GM21390 (cell line): ENCODE measurements around the gene SLC7A5.
"Not testable (repeated sequence)": the region's sequence is repeated elsewhere in the genome, so short reads cannot be mapped to it uniquely, and the experiment has no call there.

Experiments
- ATAC-seq: cut with Tn5 transposase; IDR thresholded peaks from one replicate; pipeline ENCODE4 v1.9.1; 2021; ENCODE audit not compliant: unreplicated experiment

SLC7A5 gene

DNA sequence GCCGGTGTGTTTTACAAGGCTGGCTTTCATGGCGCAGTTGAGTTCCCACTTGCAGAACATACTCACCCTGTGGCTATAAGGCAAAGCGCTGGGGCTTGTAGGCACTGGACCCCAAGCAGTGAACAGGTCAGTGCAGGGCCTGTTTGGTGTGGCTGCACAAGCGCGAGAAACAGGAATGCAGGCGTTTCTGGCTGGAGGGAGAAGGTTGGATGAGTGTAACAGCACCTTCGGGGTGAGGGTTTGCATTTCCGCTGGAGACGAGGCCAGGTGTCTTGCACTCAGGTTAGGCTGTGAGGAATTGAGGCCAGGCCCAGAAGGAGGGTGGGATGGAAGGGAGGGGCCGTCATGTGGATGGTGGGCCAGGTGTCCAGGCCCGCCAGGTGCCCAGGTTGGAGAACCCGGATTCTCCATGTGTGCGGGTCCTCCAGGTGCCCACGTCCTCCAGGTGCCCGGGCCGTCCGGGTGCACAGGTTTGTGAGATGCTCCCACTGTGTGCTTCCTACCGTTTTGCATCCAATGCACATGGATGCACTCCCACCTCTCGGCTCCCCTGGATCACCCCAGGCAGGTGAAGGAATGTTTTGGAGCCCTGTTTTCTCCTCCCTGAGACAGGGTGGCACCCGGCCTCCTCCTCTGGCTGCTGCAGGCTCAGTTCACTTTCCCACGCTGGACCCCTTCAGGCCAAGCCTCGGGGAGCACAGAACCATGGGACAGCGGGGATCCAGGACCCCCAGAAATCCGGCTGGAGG, 46.0 kb downstream of the SLC7A5 start:
- no peak for ATAC-seq

DNA sequence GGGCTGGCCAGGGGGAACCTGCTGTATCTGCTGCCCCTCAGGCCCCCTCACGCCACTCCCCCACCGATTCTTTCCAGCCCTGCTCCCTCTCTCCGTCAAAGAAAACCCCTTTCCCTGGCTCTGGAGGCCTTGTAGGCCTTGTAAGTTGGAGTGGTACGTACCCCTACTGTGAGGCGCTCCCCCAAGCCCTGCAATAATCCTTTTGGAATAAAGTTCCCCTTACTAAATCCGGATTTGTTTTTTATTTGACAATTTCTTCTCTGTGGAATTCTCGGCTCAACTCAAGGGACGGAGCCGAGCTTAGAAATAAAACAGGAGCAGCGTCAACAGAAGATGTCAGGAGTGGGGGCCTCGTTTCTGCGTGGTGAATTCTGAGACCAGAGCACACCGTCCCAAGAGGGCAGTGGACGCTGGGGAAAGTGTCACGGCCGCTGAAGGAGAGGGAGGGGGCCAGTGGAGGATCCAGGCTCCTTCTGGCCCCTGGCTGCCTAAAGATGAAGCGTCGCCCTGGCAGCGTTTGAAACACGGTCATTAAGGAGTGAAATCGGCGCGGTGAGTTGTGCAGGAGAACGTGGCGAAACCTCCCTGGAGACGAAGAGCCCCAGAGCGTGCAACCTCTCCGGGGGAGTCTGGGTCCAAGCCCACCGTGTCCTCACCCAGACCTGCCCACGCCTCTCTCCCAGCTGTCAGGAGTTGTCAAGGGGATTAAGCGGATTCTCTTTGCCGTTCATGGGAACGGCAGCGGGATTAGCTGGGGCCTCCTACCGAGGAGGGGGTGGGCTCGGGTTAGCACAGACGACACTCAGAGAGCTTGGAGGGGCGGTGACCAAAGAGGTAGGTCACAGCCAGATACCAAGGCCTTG, 47.0 kb downstream of the SLC7A5 start:
- ATAC-seq, result no peak

DNA sequence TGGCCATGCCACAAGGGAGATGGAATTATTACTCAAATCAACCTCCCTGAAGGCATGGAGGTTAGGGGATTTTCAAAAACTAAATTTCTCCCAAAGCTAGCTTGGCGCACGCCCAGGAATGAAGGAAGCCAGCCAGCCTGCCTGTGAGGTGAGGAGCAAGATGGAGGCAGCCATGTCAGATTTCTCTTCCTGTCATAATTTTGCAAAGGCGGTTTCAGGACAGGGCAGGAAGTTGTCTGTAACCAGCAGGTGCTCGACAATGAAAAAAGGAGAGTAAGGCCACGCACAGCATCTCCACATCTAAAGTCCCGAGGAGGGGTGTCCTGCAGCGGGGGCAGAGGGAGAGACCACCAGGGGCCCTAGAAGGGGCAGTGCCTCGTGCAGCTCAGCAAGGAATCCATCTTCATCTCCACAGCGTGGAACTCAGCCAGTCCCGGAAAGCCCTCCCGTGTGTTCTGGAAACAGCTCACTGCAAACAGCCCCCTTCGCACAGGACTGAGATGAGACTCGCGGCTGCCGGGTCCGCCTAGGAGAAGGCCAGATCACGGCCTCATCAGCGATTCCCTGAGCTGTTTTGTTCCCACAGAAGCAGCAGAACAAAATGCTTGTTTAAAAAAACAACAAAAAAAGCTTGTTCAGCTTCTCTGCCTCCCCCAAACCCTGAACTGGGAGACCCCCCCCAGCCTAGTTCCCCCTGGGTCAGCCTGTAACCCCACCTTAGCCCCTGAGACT, 47.8 kb downstream of the SLC7A5 start:
- ATAC-seq, result no peak

DNA sequence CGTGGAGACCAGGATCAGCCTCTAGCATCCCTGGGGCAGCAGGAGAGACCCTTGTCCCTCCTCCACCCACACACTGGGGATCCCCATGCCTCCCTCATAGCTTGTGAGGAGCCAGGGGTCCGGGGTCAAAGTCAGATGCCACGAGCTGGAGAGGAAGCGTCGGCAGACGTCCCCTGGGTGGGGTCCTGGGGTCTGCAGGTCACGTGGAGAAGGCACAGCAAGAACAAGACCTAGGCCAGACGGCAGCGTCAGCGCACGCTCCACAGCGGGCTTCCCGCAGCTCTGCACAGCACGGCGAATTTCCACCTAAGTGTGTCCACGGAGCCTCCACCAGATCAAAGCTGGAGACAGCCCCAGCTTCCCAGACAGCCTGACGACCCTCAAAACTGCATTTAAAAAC, 49.3 kb downstream of the SLC7A5 start:
- no peak for ATAC-seq

DNA sequence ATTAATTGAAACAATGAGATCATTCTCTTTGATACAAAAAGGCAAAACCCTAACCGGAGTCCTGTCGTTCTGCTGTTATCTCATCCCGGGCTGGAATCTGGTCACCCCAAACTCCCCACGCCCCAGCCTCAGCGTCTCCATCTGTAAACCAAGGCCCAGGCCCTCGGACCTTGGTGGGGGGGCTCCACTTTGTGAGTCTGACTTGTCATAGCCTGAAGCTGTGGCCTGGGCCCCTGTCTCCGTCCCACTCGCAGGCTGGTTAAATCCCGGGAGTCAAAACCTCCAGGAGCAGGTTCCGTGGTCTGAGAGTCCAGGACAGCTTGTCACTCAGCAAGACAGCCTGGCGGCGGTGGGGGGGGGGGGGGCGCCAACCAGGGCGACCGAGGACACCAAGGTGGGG, 50.0 kb downstream of the SLC7A5 start:
- ATAC-seq, result no peak

DNA sequence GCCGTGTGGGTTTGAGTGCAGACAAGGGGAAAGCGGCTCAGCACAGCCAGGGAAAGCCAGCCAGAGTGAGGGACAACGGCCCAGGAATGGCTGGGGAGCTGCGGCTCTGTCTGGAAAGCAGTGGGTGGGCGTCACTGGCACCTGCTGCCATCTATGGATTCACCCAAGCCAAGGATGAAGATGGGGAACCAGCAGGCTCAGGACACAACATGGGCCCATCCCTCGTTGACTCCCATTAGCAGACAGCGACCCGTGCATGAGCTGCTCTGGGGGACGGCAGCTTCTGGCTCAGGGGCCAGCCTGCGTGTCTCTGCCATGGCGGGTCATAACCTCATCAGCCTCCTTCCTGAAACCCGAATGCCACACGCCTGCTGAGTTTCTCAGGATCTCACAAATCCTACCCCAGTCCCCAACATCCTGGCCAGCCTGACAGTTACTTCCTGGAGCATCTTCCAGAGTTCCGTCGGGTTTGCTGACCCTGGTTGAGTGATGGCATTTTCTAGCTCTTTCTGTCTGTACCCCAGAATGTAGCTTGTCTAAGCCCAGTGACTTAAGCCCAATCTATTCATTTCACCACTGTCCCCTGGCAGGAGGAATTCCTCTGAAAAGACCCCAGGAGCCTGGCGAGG, 50.7 kb downstream of the SLC7A5 start:
- no peak for ATAC-seq

DNA sequence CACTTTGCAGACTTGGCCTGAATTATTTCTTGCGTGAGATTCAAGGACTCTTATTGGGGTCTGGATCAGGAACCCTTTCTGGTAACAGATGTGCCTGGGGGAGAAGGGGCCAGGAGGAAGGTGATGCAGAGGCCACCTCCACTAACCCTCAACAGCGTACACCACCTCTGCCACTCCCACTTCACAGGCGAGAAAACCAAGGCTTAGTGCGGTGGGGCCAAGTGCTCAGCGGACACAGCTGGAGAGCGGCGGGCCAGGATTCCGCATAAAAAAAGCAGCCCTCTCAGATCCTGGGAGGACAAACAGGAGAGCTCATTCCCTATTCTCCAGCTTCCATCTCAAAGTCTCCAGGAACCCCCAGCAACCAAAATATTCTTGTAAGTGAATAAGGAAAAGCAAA, 51.4 kb downstream of the SLC7A5 start:
- no peak for ATAC-seq

DNA sequence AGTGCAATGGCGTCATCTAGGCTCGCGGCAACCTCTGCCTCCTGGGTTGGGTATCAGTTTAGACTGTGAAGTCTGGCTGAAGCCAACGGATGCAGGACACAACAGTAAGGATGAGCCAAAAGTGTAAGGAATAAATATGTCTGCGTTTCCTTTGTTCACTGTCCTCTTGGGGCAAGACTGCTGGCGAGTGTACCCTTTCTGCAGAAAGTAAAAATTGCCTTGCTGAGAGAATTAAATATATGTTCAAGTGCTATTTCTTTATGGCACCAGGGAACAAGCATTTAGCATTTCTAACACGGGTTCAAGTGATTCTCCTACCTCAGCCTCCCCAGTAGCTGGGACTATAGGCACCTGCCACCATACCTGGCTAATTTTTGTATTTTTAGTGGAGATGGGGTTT, 51.9 kb downstream of the SLC7A5 start:
- ATAC-seq, result not testable (repeated sequence)

DNA sequence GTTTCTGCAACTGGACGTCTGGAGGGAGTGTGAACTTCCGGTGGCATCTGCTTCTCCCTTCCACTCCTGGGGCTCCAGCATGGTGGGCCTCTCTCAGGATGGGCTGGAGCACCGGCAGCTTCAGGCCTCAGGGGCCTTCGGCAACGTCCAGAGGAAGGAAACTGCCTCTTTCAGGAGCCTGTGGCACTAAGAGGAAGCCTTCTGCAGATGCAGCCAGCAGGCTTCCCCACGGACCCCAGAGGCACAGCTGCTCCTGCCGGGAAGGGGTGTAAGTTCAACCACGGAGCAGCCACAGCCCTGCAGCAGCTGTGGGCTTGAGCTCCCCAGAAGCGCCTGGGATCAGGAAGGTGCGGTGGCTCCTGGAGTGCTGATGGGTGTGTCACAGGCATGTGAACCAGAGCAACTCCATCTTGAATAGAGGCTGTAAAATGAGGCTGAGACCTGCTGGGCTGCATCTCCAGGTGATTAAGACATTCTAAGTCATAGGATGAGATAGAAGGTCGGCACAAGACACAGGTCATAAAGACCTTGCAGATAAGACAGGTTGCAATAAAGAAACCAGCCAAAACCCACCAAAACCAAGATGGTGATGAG, 52.7 kb downstream of the SLC7A5 start:
- no peak for ATAC-seq

DNA sequence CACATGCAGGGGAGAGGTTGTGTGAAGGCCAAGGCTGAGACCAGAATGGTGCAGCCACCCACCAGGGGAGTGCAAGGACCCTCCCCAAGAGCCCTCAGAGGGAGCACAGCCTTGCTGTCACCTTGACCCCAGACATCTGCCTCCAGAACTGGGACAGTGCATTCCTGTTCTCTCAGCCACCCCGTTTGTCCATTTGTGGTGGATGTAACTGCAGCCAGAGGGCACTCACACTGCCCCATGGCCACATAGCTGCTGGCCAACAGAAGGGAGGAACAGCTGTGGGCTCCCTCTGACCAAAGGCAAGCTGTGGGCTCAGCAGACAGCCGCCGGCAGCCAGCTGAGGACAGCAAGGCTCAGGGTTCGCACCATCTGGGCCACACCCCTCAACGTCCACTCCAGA, 53.7 kb downstream of the SLC7A5 start:
- ATAC-seq, result no peak

DNA sequence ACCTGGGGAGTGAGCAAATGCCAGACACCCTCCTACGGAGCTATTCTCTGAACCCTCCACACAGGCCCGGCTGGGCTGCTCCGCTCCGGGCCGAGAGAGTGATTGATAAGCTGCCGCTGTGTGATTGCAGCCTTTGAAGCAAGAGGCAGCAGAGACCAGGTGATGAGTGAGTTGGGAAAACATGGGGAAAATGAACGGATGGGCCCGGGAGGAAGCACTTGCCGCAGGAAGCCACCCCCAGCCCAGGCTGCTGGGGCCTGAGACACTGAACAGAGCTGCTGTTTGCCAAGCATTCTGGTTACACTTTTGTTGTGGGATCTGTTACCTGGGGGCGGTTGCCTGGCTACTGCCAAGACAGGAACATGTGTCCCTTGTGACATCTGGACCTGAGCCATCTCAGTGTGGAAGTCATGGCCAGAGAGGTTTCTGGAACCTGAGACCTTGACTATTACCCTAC, 57.1 kb downstream of the SLC7A5 start:
- no peak for ATAC-seq

DNA sequence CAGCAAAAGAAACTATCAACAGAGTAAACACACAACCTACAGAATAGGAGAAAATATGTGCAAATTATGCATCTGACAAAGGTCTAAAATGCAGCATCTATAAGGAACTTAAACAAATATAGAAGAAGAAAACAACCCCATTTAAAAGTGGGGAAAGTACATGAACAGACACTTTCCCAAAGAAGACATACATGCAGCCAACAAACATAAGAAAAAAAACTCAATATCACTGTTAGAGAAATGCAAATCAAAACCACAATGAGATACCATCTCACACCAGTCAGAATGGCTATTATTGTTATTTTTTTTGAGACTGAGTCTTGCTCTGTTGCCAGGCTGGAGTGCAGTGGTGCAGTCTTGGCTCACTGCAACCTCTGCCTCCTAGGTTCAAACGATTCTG, 57.9 kb downstream of the SLC7A5 start:
- not testable (repeated sequence) for ATAC-seq

DNA sequence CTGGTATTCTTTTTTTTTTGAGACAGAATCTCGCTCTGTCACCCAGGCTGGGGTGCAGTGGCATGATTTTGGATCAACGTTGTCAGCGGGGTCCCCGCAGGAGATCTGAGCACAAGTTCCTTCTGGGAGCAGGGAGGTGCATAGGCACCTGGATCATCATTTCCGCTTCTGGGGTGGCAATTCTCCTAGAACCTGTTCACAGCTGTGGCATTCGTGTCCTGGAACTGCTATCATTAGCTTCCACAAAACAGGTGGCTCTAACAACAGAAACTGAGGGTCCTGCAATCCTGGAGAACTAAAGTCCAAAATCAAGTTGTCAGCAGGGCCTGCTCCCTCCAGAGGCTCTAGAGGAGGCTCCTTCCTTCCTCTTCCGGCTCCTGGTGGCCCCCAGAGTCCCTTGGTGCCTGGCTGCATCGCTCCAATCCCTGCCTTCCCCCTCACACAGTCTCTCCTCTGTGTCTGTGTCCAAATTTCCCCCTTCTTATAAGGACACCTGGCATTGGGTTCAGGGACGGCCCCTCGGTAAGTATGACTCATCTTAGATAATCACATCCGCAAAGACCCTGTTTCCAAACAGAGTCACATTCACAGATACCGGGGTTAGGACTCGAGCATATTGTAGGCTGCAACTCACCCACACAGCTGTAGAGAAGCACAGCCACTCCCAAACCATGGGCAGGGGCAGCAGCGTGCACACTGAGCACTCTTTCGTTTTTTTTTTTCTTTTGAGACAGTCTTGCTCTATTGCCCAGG, 60.0 kb downstream of the SLC7A5 start:
- peak; percentile 53 for ATAC-seq

DNA sequence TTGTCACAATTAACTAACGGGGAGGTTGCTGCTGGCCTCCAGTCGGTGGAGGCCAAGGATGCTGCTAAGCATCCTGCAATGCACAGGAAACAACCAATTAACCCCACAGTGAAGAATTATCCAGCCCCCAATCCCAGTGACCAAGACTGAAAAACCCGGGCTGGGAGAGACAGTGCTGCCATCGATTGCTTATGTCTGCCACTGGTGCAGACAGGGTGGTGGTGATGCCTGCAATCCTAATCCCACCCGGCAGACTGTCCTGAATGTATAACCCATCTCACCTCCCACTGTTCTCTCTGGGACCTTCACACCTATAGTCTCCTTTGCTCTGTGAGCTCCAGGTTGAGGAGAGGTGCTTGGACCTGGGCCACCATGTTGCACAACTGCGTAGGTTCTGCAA, 61.2 kb downstream of the SLC7A5 start:
- ATAC-seq, result no peak

DNA sequence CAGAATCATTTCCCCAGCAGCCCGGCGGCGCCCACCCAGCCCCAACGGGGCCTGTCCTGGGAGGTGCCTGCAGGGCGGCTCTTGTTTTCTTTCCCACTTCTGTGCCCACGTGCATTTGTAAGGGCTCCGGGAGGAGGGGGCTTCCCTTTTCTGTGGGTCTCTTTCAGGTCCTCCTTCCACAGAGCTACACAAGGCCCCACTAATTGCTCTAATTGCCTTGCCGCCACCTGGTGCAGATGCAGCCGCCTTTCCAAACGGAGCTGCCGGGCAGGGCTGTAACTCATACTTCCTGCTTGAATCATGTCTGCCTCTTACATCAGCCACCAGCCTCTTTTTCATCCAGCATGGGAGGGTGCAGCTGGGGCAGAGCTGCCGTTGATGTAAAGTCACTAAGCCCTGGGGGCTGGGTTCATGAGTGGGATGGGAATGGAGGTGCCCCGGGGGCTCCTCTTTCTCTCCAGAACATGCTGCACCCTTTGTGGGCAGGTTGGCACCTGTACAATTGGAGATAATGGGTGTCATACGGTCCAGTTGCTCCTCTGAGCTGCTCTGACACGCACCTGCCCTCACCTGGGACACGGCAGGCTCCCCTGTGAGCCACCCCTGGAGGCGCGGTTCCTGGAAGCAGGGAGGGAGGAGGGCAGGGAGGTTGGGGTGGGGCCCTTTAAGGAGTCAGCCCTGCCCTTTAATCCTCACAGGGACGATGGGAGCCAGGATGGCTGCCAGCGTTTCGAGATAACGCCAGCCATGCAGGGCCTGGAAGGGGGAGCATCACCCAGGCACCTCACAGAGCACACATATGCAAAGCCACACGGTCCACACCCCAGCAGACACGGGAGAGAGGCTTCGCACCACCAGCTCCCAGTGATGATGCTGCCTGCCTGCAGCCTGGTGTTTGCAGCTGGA, 62.4 kb downstream of the SLC7A5 start:
- ATAC-seq, result no peak

DNA sequence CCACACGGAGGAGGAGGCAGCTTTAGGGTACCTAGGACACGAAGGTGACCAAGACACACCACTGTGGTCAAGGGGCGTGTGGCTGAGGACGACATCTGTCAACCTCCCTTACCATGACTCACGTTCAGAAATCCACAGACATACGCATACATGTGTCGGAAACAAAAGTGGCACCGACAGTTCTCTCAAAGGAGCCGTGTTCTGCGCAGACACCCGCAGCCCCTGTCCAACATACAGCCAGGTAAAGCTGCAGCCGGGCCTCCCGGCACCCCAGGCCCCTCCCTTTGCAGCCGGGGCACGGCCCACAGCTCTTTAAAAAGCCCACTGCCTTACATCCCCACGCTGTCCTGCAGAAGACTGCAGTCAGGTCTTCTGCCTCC, 63.1 kb downstream of the SLC7A5 start:
- ATAC-seq, result no peak

DNA sequence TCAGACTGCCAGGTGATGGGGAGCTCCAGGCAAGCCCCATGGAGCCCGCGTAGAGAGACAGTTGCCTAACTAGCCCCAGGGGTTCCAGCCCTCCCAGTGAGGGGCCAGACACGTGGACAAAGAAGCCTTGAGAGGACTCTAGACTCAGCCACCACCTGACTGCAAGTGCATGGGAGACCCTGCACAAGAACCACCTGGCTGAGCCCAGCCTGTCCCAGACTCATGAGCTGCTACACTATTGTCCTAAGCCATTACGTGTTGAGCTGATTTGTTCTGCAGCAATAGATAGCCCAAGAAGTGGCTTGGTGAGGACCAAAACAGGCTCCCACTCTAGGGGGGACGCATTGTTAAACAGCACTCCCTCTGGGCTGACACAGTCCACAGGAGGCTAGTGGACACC, 65.9 kb downstream of the SLC7A5 start:
- ATAC-seq, result no peak

DNA sequence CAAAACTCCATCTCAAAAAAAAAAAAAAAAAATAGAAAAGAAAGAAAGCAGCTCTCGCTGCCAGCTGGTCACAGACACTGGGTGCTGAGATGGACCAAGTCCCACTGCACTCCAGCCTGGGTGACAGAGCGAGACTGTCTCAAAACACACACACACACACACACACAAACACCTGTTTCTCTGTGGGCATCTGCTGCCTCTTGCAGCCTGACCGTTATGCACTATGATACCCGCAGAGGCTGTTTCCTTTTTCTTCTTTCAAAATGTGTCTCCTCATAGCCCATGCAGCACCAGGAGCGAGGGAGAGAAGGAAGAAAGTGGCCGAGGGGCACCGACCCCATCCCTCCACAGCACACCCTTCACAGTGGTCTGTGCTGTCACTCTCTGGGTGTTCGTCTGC, 66.6 kb downstream of the SLC7A5 start:
- ATAC-seq, result no peak

DNA sequence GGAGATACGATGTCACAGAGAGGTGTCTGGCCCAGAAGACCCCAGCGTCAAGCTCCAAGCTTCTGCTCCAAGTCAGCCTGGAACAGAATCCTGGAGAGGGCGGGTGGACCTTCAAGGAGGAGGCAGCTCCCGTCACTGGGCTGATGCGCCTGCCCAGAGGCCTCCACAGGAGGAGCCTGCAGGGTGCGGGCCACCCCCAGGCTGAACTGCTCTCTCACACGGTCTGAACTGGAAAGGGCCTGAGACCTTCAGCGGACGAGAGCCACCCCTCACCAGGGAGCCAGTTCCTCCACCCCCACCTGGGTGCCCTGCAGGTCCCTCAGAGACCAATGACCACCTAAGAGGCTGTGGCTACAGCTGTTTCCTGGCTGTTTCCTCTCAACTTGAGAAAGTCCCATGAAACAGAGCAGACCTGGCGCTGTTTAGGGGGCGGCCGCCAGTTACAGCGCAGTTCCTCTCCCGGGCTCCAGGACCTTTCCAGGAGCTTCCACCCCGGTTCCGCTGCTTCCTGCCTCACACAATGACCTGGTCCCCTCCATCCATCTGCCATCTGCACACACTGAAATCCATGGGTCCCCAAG, 67.5 kb downstream of the SLC7A5 start:
- ATAC-seq, result no peak
